A549 treated with CpdA at 1 μM for 4 hours (cell line): Measurements from ENCODE around the gene TAF11L2. TPM values are rescaled to one million over a fixed set of nuclear protein-coding genes. Genes with fewer than 3 reads are reported as not detected.

Experiments used
- total RNA-seq: library from RNA; stranded (reverse); fragments of 200-300 nt; extraction: Qiagen RNA extraction; gene quantifications from 5 replicates; pipeline ENCODE4 v1.2.3, GENCODE V29; 2022; ENCODE audit warnings: low read depth

The TAF11L2 gene
- not detected in 5 replicates for total RNA-seq

DNA sequence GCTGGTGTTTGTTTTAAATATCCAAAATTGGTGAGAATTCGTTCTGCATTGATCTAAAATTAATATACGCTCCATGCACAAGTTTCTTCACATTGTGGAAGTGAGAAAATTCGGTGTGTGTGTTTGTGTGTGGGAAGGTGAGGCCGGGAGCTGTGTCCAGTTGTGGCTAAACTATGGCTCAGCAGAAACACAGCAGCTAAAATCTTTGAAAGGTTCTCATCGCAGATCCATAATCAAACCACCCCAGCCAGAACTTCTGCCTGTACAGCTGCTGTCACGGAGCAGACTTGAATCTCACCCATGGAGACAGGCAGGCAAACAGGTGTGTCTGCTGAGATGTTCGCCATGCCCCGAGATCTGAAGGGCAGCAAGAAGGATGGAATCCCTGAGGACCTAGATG is at the start of gene TAF11L2:
TSS of gene TAF11L2 (plus strand) at position 301 of the 400 bp plus-strand sequence.

DNA sequence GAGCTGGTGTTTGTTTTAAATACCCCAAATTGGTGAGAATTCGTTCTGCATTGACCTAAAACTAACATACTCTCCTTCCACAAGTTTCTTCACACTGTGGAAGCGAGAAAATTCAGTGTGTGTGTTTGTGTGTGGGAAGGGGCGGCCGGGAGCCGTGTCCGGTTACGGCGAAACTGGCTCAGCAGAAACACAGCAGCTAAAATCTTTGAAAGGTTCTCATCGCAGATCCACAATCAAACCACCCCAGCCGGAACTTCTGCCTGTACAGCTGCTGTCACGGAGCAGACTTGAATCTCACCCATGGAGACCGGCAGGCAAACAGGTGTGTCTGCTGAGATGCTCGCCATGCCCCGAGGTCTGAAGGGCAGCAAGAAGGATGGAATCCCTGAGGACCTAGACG is 20.0 kb downstream of the TAF11L2 start, which contains the start of gene TAF11L3:
TSS of gene TAF11L3 (plus strand) at position 301 of the 400 bp plus-strand sequence.

DNA sequence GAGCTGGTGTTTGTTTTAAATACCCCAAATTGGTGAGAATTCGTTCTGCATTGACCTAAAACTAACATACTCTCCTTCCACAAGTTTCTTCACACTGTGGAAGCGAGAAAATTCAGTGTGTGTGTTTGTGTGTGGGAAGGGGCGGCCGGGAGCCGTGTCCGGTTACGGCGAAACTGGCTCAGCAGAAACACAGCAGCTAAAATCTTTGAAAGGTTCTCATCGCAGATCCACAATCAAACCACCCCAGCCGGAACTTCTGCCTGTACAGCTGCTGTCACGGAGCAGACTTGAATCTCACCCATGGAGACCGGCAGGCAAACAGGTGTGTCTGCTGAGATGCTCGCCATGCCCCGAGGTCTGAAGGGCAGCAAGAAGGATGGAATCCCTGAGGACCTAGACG is 23.5 kb downstream of the TAF11L2 start, which contains the start of gene TAF11L4:
TSS of gene TAF11L4 (plus strand) at position 301 of the 400 bp plus-strand sequence.

DNA sequence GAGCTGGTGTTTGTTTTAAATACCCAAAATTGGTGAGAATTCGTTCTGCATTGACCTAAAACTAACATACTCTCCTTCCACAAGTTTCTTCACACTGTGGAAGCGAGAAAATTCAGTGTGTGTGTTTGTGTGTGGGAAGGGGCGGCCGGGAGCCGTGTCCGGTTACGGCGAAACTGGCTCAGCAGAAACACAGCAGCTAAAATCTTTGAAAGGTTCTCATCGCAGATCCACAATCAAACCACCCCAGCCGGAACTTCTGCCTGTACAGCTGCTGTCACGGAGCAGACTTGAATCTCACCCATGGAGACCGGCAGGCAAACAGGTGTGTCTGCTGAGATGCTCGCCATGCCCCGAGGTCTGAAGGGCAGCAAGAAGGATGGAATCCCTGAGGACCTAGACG is 26.9 kb downstream of the TAF11L2 start, which contains the start of gene TAF11L5:
TSS of gene TAF11L5 (plus strand) at position 301 of the 400 bp plus-strand sequence.

DNA sequence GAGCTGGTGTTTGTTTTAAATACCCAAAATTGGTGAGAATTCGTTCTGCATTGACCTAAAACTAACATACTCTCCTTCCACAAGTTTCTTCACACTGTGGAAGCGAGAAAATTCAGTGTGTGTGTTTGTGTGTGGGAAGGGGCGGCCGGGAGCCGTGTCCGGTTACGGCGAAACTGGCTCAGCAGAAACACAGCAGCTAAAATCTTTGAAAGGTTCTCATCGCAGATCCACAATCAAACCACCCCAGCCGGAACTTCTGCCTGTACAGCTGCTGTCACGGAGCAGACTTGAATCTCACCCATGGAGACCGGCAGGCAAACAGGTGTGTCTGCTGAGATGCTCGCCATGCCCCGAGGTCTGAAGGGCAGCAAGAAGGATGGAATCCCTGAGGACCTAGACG is 30.3 kb downstream of the TAF11L2 start, which contains the start of gene TAF11L6:
TSS of gene TAF11L6 (plus strand) at position 301 of the 400 bp plus-strand sequence.

Other genes with a start within 250 kb of the TAF11L2 start
- not detected in 5 replicates for gene TAF11L3, start 20.1 kb downstream of the TAF11L2 start, total RNA-seq
- not detected in 5 replicates for gene TAF11L4, start 23.6 kb downstream of the TAF11L2 start, total RNA-seq
- gene TAF11L5, start 27.0 kb downstream of the TAF11L2 start, total RNA-seq, result not detected in 5 replicates
- gene TAF11L6, start 30.4 kb downstream of the TAF11L2 start, total RNA-seq, result not detected in 5 replicates
- not detected in 5 replicates for gene TAF11L7, start 87.5 kb downstream of the TAF11L2 start, total RNA-seq
- not detected in 5 replicates for gene TAF11L8, start 92.7 kb downstream of the TAF11L2 start, total RNA-seq
- not detected in 5 replicates for gene TAF11L9, start 96.2 kb downstream of the TAF11L2 start, total RNA-seq
- not detected in 5 replicates for gene TAF11L10, start 99.6 kb downstream of the TAF11L2 start, total RNA-seq
- gene TAF11L11, start 106.0 kb downstream of the TAF11L2 start, total RNA-seq, result 0.18 to 0.42 TPM (median 0.23 TPM) in 3 of 5 replicates, not detected in the others
- gene TAF11L12, start 112.2 kb downstream of the TAF11L2 start, total RNA-seq, result not detected in 5 replicates
- gene TAF11L13, start 133.9 kb downstream of the TAF11L2 start, total RNA-seq, result not detected in 5 replicates
- gene TAF11L14, start 136.2 kb downstream of the TAF11L2 start, total RNA-seq, result not detected in 5 replicates